ENCODE data around the gene RFC5. TPM values are rescaled to one million over a fixed set of nuclear protein-coding genes. Genes with fewer than 3 reads are reported as not detected.
A peak's percentile ranks its signal among the peaks of the same experiment; 100 is the strongest.

RFC5 gene
- total and polyA plus RNA-seq, 4 donors, result 5.4 to 26.4 (median 6.7) TPM

- WGBS, result 1% methylated on average over 76 of the region's 76 CpGs
- H3K27me3 ChIP-seq (ENCODE audit: control insufficient read depth in 4 of 4, insufficient read depth in 4 of 4, low read length in 3 of 4), result no peaks in the 10 kb centered on the region
- no peak for TF ChIP-seq MAX (IDR thresholded peaks at IDR 0.05)
- no peak for TF ChIP-seq CTCF (IDR thresholded peaks at IDR 0.05; ENCODE audit: low read depth, low read length, missing input control)
- no peak for TF ChIP-seq TAF1 (conservative IDR thresholded peaks at IDR 0.05)
- no peak for TF ChIP-seq ZBTB33 (IDR thresholded peaks at IDR 0.05)
- no peak for TF ChIP-seq GABPA (IDR thresholded peaks at IDR 0.05 in 1 of 2, conservative IDR thresholded peaks at IDR 0.05 in 1 of 2)
- TF ChIP-seq RXRA (IDR thresholded peaks at IDR 0.05), result no peak
- no peak for TF ChIP-seq NR2F2 (IDR thresholded peaks at IDR 0.05)
- no peak for TF ChIP-seq HNF4A (conservative IDR thresholded peaks at IDR 0.05)
- no peak for TF ChIP-seq YY1 (IDR thresholded peaks at IDR 0.05)
- no peak for TF ChIP-seq FOXA1 (IDR thresholded peaks at IDR 0.05)
- TF ChIP-seq REST (IDR thresholded peaks at IDR 0.05), result no peak
- TF ChIP-seq ATF3 (IDR thresholded peaks at IDR 0.05), result no peak
- no peak for TF ChIP-seq JUND (IDR thresholded peaks at IDR 0.05)
- no peak for TF ChIP-seq RAD21 (IDR thresholded peaks at IDR 0.05)
- peak within 1 kb of the TSS; percentile 86 to 97 (median 95) for H3K4me3 ChIP-seq (ENCODE audit: low read depth in 1 of 3, low read length in 3 of 3)
- peak within 1 kb of the TSS; percentile 97 to 99 for H3K27ac ChIP-seq (ENCODE audit: low read depth in 1 of 2, low read length in 2 of 2)
- peak within 1 kb of the TSS; percentile 93 to 98 for H3K9ac ChIP-seq (ENCODE audit: low read depth in 1 of 2, low read length in 2 of 2)
- peak; percentile 70 for DNase-seq (ENCODE audit: low spot score)
- H3K9me3 ChIP-seq (ENCODE audit: control insufficient read depth in 4 of 4, low read length in 3 of 4), result no peaks in the 10 kb centered on the region
- no peaks in the 10 kb centered on the region for H3K36me3 ChIP-seq (ENCODE audit: control insufficient read depth in 4 of 4, insufficient read depth in 3 of 4, low read depth in 1 of 4, low read length in 3 of 4)
- H3K4me1 ChIP-seq (ENCODE audit: control insufficient read depth in 4 of 4, insufficient read depth in 4 of 4, low read length in 3 of 4), result peaks cover 13 to 53% (median 30%) of the 10 kb centered on the region in 4 donors
These were observed 44.7 kb downstream of the RFC5 start, which contains the start of gene WSB2 for GRCh38 chr12:118061011-118061872. Gene WSB2, minus strand, starts transcription at chr12:118061179. Its CDS starts 131 bp downstream, at chr12:118061048.
